ENCODE data around the gene IARS2.
"Not testable (repeated sequence)": the region's sequence is repeated elsewhere in the genome, so short reads cannot be mapped to it uniquely, and the experiment has no call there.

IARS2 gene

GRCh38 chr1:220094016-220094911 lies at the start of gene IARS2:
IARS2 (plus strand) TSS chr1:220094132; CDS start chr1:220094217, 85 bp downstream.
- peak; percentile 59 for DNase-seq

GRCh38 chr1:220044678-220045355 lies 49.1 kb upstream of the IARS2 start:
- DNase-seq: no peak

- no peak for DNase-seq
Measured at GRCh38 chr1:220045356-220046051, 48.4 kb upstream of the IARS2 start.

GRCh38 chr1:220046052-220046930 lies 47.6 kb upstream of the IARS2 start, which contains the start of gene EPRS1:
EPRS1 (minus strand) TSS chr1:220046505; CDS start chr1:220046388, 117 bp downstream.
- DNase-seq: peak; percentile 93

- DNase-seq: no peak
Measured at GRCh38 chr1:220056374-220056773, 37.6 kb upstream of the IARS2 start.

- no peak for DNase-seq
Measured at GRCh38 chr1:220060876-220061275, 33.1 kb upstream of the IARS2 start.

- DNase-seq: no peak
Measured at GRCh38 chr1:220062629-220063028, 31.3 kb upstream of the IARS2 start.

- DNase-seq: no peak
Measured at GRCh38 chr1:220067269-220068204, 26.4 kb upstream of the IARS2 start.

GRCh38 chr1:220076861-220077762 lies 16.8 kb upstream of the IARS2 start:
- DNase-seq: no peak

- DNase-seq: no peak
Measured at GRCh38 chr1:220077887-220078286, 16.0 kb upstream of the IARS2 start.

GRCh38 chr1:220084460-220084859 lies 9.5 kb upstream of the IARS2 start:
- DNase-seq: no peak

GRCh38 chr1:220086261-220086686 lies 7.7 kb upstream of the IARS2 start:
- not testable (repeated sequence) for DNase-seq

GRCh38 chr1:220089650-220090556 lies 4.0 kb upstream of the IARS2 start, which contains the start of gene BPNT1:
BPNT1 (minus strand) TSS chr1:220089788; CDS start chr1:220079846, 9,942 bp downstream.
- peak; percentile 97 for DNase-seq

- DNase-seq: no peak
Measured at GRCh38 chr1:220092694-220093093, 1.2 kb upstream of the IARS2 start.

- DNase-seq: no peak
Measured at GRCh38 chr1:220093361-220094015, 444 bp upstream of the IARS2 start.

- DNase-seq: no peak
Measured at GRCh38 chr1:220099826-220100225, 5.9 kb downstream of the IARS2 start.

- DNase-seq: not testable (repeated sequence)
Measured at GRCh38 chr1:220110473-220110872, 16.5 kb downstream of the IARS2 start.

GRCh38 chr1:220112600-220112999 lies 18.7 kb downstream of the IARS2 start:
- DNase-seq: not testable (repeated sequence)

All from NCI-H1694 (cell line).